A549 (cell line): Measurements from ENCODE around the gene POLR2J. TPM values are rescaled to one million over a fixed set of nuclear protein-coding genes. Genes with fewer than 3 reads are reported as not detected.

ENCODE experiments used
- ATAC-seq, 2 experiments: fragments of 200-7000 bp in 1 of 2; fragments of >200 bp in 1 of 2; cut with Nextera tagmentation in 1 of 2; cut with Tn5 transposase in 1 of 2; 3 replicates each; pipeline versions ENCODE4 v1.8.0 to v1.9.1; 2018 to 2020; ENCODE audit warnings: mild to moderate bottlenecking in 1 of 2, moderate library complexity in 1 of 2
- CTCF ChIA-PET: fragments of 300-600 bp; sonication (Branson Sonifier 250); formaldehyde crosslinking; extraction: SDS; loops from one replicate; lab custom pipeline; 2021; ENCODE audit warnings: antibody characterized with exemption, inconsistent platforms; lab: Yijun Ruan, JAX
- POLR2A ChIA-PET: fragments of 350-600 bp; formaldehyde crosslinking; extraction: SDS; loops from one replicate; lab custom pipeline; 2021; ENCODE audit warnings: antibody characterized with exemption, inconsistent platforms; lab: Yijun Ruan, JAX
- DNase-seq, 2 experiments: peaks; one replicate each; pipeline versions ENCODE4 v3.0.0 to v3.0.0-alpha.2; 2011 to 2016; ENCODE audit warnings: low read depth in 1 of 2, low spot score in 1 of 2
- FAIRE-seq: peaks from 2 replicates; lab custom pipeline; 2011; peaks lifted over from hg19 to GRCh38; lab: Jason Lieb, UNC
- H3K27ac ChIP-seq, 2 experiments: fragments of >200 bp; sonication (Bioruptor Twin); formaldehyde crosslinking; 3 replicates each; pipeline ENCODE4 v1.5.1; 2016 to 2017
- H3K4me1 ChIP-seq: fragments of >200 bp; sonication (Bioruptor Twin); formaldehyde crosslinking; 3 replicates; pipeline ENCODE4 v1.6.1; 2016
- H3K4me2 ChIP-seq: fragments of >200 bp; sonication (Bioruptor Twin); formaldehyde crosslinking; 3 replicates; pipeline ENCODE4 v1.6.1; 2016
- H3K4me3 ChIP-seq: fragments of >200 bp; sonication (Bioruptor Twin); formaldehyde crosslinking; 3 replicates; pipeline ENCODE4 v1.5.1; 2016
- H3K9me3 ChIP-seq: fragments of >200 bp; sonication (Bioruptor Twin); formaldehyde crosslinking; 3 replicates; pipeline ENCODE4 v1.6.1; 2016
- ATOH8 ChIP-seq: fragments of 250-450 bp; sonication (Bioruptor Pico); IDR thresholded peaks from 2 replicates; pipeline ENCODE4 v1.5.0; 2020; ENCODE audit warnings: low read depth, mild to moderate bottlenecking, moderate library complexity
- BHLHE40 ChIP-seq: IDR thresholded peaks from 2 replicates; pipeline ENCODE4 v1.6.1; 2012; ENCODE audit warnings: low read depth, low read length, inconsistent platforms
- CBX8 ChIP-seq: fragments of 200-600 bp; sonication (generic); IDR thresholded peaks from 2 replicates; pipeline ENCODE4 v1.6.1; 2016
- E2F6 ChIP-seq: IDR thresholded peaks from 2 replicates; pipeline ENCODE4 v1.6.1; 2012; ENCODE audit warnings: low read depth, borderline replicate concordance
- FOSL2 ChIP-seq, 2 experiments: fragments of 450-650 bp in 1 of 2; fragments of >200 bp in 1 of 2; sonication (Bioruptor Twin) in 1 of 2; formaldehyde crosslinking; IDR thresholded peaks; 2 replicates each; pipeline versions ENCODE4 v1.5.0 to v1.6.1; 2016 to 2020; ENCODE audit warnings: mild to moderate bottlenecking in 1 of 2, moderate library complexity in 1 of 2
- FOXS1 ChIP-seq: fragments of 250-450 bp; sonication (Bioruptor Pico); IDR thresholded peaks from 2 replicates; pipeline ENCODE4 v1.5.0; 2020; ENCODE audit warnings: mild to moderate bottlenecking, moderate library complexity
- GATA3 ChIP-seq: IDR thresholded peaks from 2 replicates; pipeline ENCODE4 v1.6.1; 2012; ENCODE audit warnings: borderline replicate concordance
- HDAC2 ChIP-seq: fragments of 200-600 bp; sonication (generic); IDR thresholded peaks from 2 replicates; pipeline ENCODE4 v1.6.1; 2016
- HEYL ChIP-seq: fragments of 250-450 bp; sonication (Bioruptor Pico); IDR thresholded peaks from 2 replicates; pipeline ENCODE4 v1.8.0; 2021; ENCODE audit warnings: mild to moderate bottlenecking, moderate library complexity
- HMGXB4 ChIP-seq: fragments of 250-450 bp; sonication (Bioruptor Pico); IDR thresholded peaks from 2 replicates; pipeline ENCODE4 v1.5.0; 2021; ENCODE audit warnings: mild to moderate bottlenecking, moderate library complexity, borderline replicate concordance
- HOXB13 ChIP-seq: fragments of 250-450 bp; sonication (Bioruptor Pico); IDR thresholded peaks from 2 replicates; pipeline ENCODE4 v1.5.0; 2020; ENCODE audit warnings: low read depth, mild to moderate bottlenecking, moderate library complexity
- JUNB ChIP-seq: fragments of >200 bp; sonication (Bioruptor Twin); formaldehyde crosslinking; IDR thresholded peaks from 2 replicates; pipeline ENCODE4 v1.6.1; 2016
- KDM1A ChIP-seq: fragments of 200-600 bp; sonication (generic); IDR thresholded peaks from 2 replicates; pipeline ENCODE4 v1.6.1; 2016; ENCODE audit warnings: low read depth, mild to moderate bottlenecking
- NPAS2 ChIP-seq: fragments of 250-450 bp; sonication (Bioruptor Pico); IDR thresholded peaks from 2 replicates; pipeline ENCODE4 v1.8.0; 2022; ENCODE audit warnings: mild to moderate bottlenecking, moderate library complexity, borderline replicate concordance
- NR3C1 ChIP-seq: fragments of >200 bp; sonication (Bioruptor Twin); formaldehyde crosslinking; IDR thresholded peaks from 3 replicates; pipeline ENCODE4 v1.6.1; 2017
- PHF8 ChIP-seq: fragments of 200-600 bp; sonication (generic); IDR thresholded peaks from 2 replicates; pipeline ENCODE4 v1.6.1; 2016; ENCODE audit warnings: low read depth, mild to moderate bottlenecking, antibody characterized with exemption, moderate library complexity, borderline replicate concordance
- POLR2A ChIP-seq: IDR thresholded peaks from 2 replicates; pipeline ENCODE4 v1.6.1; 2012; ENCODE audit warnings: mild to moderate bottlenecking, low read length
- POLR2AphosphoS2 ChIP-seq: conservative IDR thresholded peaks from 2 replicates; pipeline ENCODE4 v1.6.1; 2012; ENCODE audit warnings: low read length, improper control_type of control experiment, inconsistent platforms
- REST ChIP-seq: fragments of 200-600 bp; sonication (generic); IDR thresholded peaks from 2 replicates; pipeline ENCODE4 v1.6.1; 2016; ENCODE audit warnings: antibody characterized with exemption, mild to moderate bottlenecking, moderate library complexity
- RNF2 ChIP-seq: fragments of 200-600 bp; sonication (generic); IDR thresholded peaks from 2 replicates; pipeline ENCODE4 v1.6.1; 2016; ENCODE audit warnings: low read depth, mild to moderate bottlenecking, antibody characterized with exemption, moderate library complexity, borderline replicate concordance
- TFCP2L1 ChIP-seq: fragments of 250-450 bp; sonication (Bioruptor Pico); IDR thresholded peaks from 2 replicates; pipeline ENCODE4 v1.5.0; 2021; ENCODE audit warnings: mild to moderate bottlenecking
- ZSCAN20 ChIP-seq: fragments of 250-450 bp; sonication (Bioruptor Pico); IDR thresholded peaks from 2 replicates; pipeline ENCODE4 v1.8.0; 2022; ENCODE audit warnings: mild to moderate bottlenecking, moderate library complexity
- WGBS: methylation state at CpG from one replicate; pipeline ENCODE4 v1.1.6; 2017; ENCODE audit errors: missing lambda C conversion rate; 5-methylcytosine and 5-hydroxymethylcytosine counted together
- polyA plus RNA-seq, 4 experiments: library from polyadenylated mRNA; depleted of rRNA in 3 of 4; stranded (reverse); fragments of >200 nt; fragmentation: RNase III in 1 of 4; extraction: RNeasy Plus Mini Kit Qiagen cat#74134 plus additional on column Dnase treatment in 1 of 4; gene quantifications; 2 replicates in 3 of 4; 3 replicates in 1 of 4; pipeline ENCODE4 v1.2.3, GENCODE V29; 2011 to 2017

POLR2J gene
- polyA plus RNA-seq, 2 of the 4 experiments (the other 2 are of a cell fraction) = 99.0 to 104 TPM

GRCh38 chr7:102427019-102427405 is 51.7 kb downstream of the POLR2J start (continued):
- TF ChIP-seq HMGXB4 (CRISPR knock-in tag) (no peak), POLR2A (no peak), ATOH8 (CRISPR knock-in tag) (no peak), BHLHE40 (no peak)

GRCh38 chr7:102426268-102427018 is 52.3 kb downstream of the POLR2J start:
- peaks cover 7% of the 10 kb centered on the region; the same call in 1 of the 3 replicates for H3K4me1 ChIP-seq
- ChIA-PET CTCF (no interaction called here), POLR2A (no interaction called here)
- ATAC-seq (no peak), DNase-seq (no peak), FAIRE-seq (no peak)
- 94% methylated on average over 16 of the region's 16 CpGs for WGBS
- H3K4me3 ChIP-seq = no peak overlapping the region
- no peak overlapping the region for H3K4me2 ChIP-seq
- no peak for TF ChIP-seq HEYL (CRISPR knock-in tag)
- TF ChIP-seq NPAS2 (CRISPR knock-in tag) = no peak
- TF ChIP-seq KDM1A = no peak
- no peak for TF ChIP-seq FOSL2 (IDR thresholded peaks at IDR 0.05)
- no peak for TF ChIP-seq FOSL2 (CRISPR knock-in tag; IDR thresholded peaks at IDR 0.05)
- no peak for TF ChIP-seq CBX8
- no peak for TF ChIP-seq FOXS1 (CRISPR knock-in tag)
- TF ChIP-seq NR3C1 = no peak
- no peak for TF ChIP-seq POLR2A
- TF ChIP-seq ZSCAN20 = no peak
- no peak for TF ChIP-seq GATA3
- no peak for TF ChIP-seq JUNB
- no peak for TF ChIP-seq HMGXB4 (CRISPR knock-in tag)
- no peak for TF ChIP-seq POLR2AphosphoS2
- TF ChIP-seq HOXB13 (CRISPR knock-in tag) = no peak
- TF ChIP-seq HDAC2 = no peak
- TF ChIP-seq RNF2 = no peak
- TF ChIP-seq TFCP2L1 (CRISPR knock-in tag) = no peak
- no peak for TF ChIP-seq REST
- TF ChIP-seq E2F6 = no peak
- no peak for TF ChIP-seq PHF8
- H3K9me3 ChIP-seq = no peaks in the 10 kb centered on the region
- H3K27ac ChIP-seq = no peak overlapping the region
